HG03159 (cell line): ENCODE measurements around the gene SHTN1.

ENCODE experiments used
- ATAC-seq: cut with Tn5 transposase; IDR thresholded peaks from one replicate; pipeline ENCODE4 v1.9.1; 2021; ENCODE audit warnings: mild to moderate bottlenecking, moderate library complexity; ENCODE audit not compliant: unreplicated experiment

Gene SHTN1

DNA sequence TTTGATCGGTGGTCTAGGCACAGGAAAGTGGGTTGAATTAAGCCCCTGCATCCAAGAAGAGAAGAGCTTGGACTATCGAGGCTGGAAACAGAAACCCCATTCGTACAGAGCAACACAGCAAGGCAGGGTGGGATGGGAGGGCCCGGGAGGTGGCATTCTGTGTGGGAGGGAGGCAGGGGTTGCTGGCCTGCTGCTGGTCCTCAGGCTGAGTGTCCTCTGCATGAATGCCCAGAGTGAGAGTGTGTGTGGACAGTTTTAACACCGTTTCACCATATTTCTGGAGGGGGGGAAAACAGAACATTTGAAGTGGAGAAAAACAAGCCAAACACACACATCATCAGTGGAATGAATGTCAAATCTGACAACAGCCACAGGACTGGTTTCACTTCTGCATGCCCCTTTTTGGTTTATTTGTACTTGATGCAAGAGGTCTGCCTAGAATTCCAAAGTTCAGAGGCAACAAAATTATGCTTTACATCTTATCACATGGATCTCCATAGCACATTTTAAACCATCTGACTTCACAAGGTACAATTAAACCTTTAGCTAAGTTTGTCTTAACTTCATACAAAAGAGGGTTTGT, 166.8 kb downstream of the SHTN1 start:
- ATAC-seq: no peak

DNA sequence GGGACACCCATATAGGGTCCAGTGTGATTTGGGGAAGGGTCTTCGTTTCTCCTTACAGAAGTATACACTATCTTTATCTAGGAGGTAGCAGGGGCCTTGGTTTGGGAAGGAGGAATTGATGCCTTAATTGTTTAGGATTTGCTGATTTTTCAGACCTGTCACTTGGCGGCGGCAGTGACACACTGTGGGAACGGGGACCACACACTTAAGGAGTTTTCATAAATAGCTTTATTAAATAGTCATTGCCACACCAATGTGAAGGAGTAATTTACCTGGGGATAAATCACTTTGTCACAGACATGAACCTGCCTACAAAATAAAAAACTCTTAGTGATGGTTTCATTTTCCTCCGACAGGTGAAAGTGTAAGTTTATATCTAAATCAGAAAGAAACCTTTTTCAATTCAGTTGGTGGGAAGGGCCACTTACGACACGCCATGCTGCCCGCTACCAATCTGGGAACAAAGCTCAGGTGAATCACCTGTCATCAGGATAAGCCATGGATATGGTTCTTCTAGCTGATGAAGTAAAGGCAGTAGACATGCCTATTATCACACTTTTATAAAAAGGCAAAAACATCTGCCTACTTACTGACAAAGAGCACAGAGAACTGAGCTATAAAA, 168.0 kb downstream of the SHTN1 start:
- ATAC-seq: no peak

DNA sequence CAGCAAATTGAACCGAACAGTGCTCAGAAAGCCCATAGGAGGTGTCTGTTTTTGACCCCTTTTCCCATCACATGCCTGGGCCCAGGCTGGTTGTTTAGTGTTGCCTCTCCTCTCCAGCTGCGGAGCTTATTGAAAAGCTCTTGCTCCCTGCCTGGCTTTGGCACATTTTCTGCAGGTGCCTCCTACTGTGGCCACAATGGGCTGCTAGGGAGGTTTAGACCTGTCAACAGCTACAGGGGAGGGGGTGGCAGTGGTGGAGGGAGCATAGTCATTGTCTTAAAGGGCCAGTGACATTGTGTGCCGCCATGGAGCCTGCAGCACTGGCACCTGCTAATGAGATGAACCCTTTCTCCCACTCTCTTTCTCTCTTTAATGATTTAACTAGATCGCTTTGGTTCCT, 168.9 kb downstream of the SHTN1 start:
- no peak for ATAC-seq

DNA sequence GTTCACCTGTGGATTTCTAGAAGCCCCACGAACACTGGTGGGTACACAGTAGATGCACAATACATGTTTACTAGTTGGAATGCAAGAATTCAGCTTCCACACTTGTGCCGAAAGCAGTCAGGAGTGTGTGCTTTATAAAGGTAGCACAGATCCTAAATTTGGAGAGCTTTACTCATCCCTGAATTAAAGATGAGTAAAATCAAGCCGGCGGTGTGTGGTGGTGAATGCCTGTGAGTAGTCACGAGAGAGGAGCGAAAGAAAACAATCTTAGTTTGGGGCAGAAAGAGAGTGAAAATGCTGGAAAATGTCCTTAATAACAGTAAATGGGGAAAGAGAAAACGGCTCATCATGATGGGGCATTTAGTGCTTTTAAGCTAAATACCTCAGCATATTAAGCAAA, 169.3 kb downstream of the SHTN1 start:
- no peak for ATAC-seq

DNA sequence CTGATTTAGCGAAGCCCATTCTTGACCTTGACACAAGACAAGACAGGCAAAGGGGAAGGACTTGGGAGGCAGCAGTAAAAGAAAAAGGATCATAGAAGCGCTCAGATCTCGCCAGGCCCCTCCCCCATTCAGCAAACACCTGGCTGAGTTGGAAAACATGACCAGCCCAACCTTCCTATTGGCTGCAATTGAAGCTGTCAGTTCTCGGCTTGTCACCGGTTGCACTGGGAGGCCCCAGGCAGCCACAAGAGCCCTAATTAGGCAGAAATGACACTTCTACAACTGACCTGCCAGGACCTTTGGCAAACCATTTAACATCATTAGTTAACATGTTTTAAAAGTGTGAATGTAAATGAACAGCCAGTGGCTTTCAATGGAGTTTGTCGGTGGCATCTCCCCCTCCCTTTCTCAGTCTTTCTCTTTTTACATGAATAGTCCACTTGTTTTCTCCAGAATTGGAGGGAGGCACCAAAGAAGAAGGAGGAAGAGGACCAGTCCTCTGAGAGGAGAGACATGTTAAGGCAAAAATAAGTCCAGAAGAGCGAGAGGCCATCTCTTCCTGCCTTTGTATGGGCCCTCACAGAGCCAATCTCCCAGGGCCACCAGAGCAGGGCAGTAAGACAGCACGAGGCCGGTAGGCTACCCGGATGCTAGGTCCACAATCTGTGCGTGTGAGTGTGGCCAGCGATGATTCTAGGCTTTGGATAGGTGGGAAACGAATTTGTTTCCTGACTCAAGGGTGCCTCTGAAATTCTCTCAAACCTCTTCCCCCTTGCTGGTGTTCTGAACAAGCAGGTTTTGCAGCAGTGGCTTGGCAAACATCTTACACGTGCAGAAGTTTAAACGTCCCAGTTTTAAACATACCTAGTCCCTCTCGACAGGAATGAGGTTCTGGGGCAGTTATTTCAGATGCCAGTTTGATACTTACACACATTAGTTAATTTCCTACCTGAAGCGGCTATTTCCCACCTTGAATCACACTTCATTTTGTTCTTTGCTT, 170.7 kb downstream of the SHTN1 start:
- no peak for ATAC-seq

DNA sequence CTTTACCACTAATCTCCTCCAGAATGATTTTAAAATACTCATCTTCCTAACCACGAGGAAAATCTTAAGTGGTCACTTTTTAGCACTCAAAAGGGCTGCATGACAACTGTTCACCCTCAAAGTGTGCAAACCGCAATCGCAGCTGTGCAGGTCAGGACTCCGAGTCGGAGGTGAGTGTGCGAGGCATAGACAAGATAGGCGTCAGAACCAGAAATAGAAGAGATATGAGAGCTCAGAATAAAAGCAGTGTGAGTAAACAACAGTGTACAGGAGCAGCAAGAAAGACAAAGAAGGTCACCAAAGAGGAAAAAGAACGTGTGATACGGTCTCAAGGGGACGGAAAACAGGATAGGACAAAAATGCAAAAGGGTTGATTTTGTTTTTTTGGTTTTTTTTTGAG, 173.2 kb downstream of the SHTN1 start:
- ATAC-seq: no peak
